Common myeloid progenitor, CD34-positive (primary cell): ENCODE measurements around the gene MYOM3.

Source experiments
- CTCF ChIA-PET: fragments of 350-600 bp; sonication (Branson Sonifier 250); formaldehyde crosslinking; loops from one replicate; lab custom pipeline; 2021; ENCODE audit warnings: antibody characterized with exemption; lab: Charles Lee
- POLR2A ChIA-PET: fragments of 350-600 bp; sonication (Branson Sonifier 250); formaldehyde crosslinking; loops from one replicate; lab custom pipeline; 2021; ENCODE audit warnings: antibody characterized with exemption; lab: Charles Lee
- DNase-seq, 3 donors: peaks; one replicate each; pipeline versions ENCODE4 v3.0.0 to v3.0.0-alpha.2; 2013
- H3K27ac ChIP-seq, 2 experiments: 1 replicate in 1 of 2; 2 replicates in 1 of 2; pipeline ENCODE4 v1.7.0; 2013; ENCODE audit warnings: inconsistent platforms in 2 of 2, low read length in 2 of 2, mild to moderate bottlenecking in 2 of 2, low read depth in 1 of 2, moderate library complexity in 1 of 2; ENCODE audit not compliant: severe bottlenecking in 2 of 2, insufficient read depth in 1 of 2, poor library complexity in 1 of 2
- H3K27me3 ChIP-seq, 5 experiments: replicated peaks in 2 of 5; 1 replicate in 3 of 5; 2 replicates in 2 of 5; pipeline versions ENCODE4 v1.6.1 to v1.7.0; 2013; ENCODE audit warnings: low read length in 4 of 5, mild to moderate bottlenecking in 2 of 5, moderate library complexity in 2 of 5, inconsistent platforms in 1 of 5; ENCODE audit not compliant: insufficient read depth in 5 of 5, control insufficient read depth in 4 of 5
- H3K36me3 ChIP-seq, 4 experiments: 1 replicate in 2 of 4; 2 replicates in 2 of 4; pipeline versions ENCODE4 v1.6.1 to v1.7.0; 2013; ENCODE audit warnings: low read length in 3 of 4, control low read depth in 1 of 4, mild to moderate bottlenecking in 1 of 4; ENCODE audit not compliant: control insufficient read depth in 4 of 4, insufficient read depth in 4 of 4
- H3K4me1 ChIP-seq, 4 experiments: 1 replicate in 3 of 4; 2 replicates in 1 of 4; pipeline versions ENCODE4 v1.6.1 to v1.7.1; 2013; ENCODE audit warnings: low read length in 3 of 4, mild to moderate bottlenecking in 3 of 4, control low read depth in 1 of 4, inconsistent platforms in 1 of 4, moderate library complexity in 1 of 4; ENCODE audit not compliant: control insufficient read depth in 4 of 4, insufficient read depth in 4 of 4; ENCODE audit errors: control extremely low read depth in 1 of 4
- H3K4me3 ChIP-seq, 7 experiments: 1 replicate in 4 of 7; 2 replicates in 3 of 7; pipeline versions ENCODE4 v1.5.1 to v1.7.0; 2013; ENCODE audit warnings: mild to moderate bottlenecking in 7 of 7, low read length in 6 of 7, moderate library complexity in 6 of 7, inconsistent platforms in 2 of 7, low read depth in 2 of 7, control low read depth in 1 of 7; ENCODE audit not compliant: insufficient read depth in 4 of 7, control insufficient read depth in 1 of 7; ENCODE audit errors: extremely low read depth in 1 of 7
- H3K9me3 ChIP-seq, 5 experiments: 1 replicate in 4 of 5; 2 replicates in 1 of 5; pipeline versions ENCODE4 v1.6.1 to v1.7.1; 2013; ENCODE audit warnings: low read length in 4 of 5, mild to moderate bottlenecking in 2 of 5, inconsistent platforms in 1 of 5, low read depth in 1 of 5, moderate library complexity in 1 of 5; ENCODE audit not compliant: control insufficient read depth in 4 of 5, insufficient read depth in 2 of 5; ENCODE audit errors: control extremely low read depth in 1 of 5
- WGBS: methylation state at CpG from one replicate; pipeline ENCODE4 v1.1.5; 2013; ENCODE audit not compliant: insufficient coverage; 5-methylcytosine and 5-hydroxymethylcytosine counted together

Gene MYOM3

DNA sequence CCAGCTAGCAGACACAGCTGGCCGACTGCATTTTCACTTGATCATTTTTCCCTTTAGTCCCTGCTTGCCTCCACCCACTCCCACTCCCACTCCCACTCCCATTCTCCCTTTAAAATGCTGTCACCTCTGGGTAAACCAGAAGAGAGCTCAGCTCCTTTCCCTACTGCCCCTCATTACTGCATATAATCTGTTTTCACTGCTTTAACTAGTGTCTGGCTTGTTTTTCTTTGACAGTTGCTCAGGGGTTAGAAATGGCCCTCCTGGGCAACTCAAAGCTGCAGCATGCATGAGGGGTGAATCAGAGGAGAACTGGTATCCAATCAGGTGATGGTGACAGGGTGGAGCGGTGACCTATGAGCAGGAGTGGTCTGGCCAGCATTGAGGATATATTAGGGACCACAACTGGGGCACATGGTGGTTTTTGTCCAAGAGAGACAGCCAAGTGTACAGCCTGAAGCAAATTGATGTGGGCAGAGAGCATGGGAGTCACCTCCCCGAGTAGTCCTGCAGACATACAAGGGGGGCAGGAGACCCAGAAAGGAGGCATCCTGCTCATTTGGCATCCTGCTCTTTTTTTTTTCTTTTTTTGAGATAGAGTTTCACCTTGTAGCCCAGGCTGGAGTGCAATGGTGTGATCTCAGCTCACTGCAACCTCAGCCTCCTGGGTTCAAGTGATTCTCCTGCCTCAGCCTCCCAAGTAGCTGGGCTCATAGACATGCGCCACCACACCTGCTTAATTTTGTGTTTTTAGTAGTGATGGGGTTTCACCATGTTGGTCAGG is 89.2 kb downstream of the MYOM3 start:
- DNase-seq = no peak
- H3K27me3 ChIP-seq = no peaks in the 10 kb centered on the region
- peaks cover 0 to 7% (median 0%) of the 10 kb centered on the region in 4 experiments for H3K4me1 ChIP-seq
- no peak overlapping the region for H3K27ac ChIP-seq
- no peak overlapping the region for H3K4me3 ChIP-seq
- H3K36me3 ChIP-seq = no peaks in the 10 kb centered on the region
- WGBS = 100% methylated on average over 3 of the region's 4 CpGs
- no peaks in the 10 kb centered on the region for H3K9me3 ChIP-seq
- ChIA-PET CTCF (no interaction called here), POLR2A (no interaction called here)

DNA sequence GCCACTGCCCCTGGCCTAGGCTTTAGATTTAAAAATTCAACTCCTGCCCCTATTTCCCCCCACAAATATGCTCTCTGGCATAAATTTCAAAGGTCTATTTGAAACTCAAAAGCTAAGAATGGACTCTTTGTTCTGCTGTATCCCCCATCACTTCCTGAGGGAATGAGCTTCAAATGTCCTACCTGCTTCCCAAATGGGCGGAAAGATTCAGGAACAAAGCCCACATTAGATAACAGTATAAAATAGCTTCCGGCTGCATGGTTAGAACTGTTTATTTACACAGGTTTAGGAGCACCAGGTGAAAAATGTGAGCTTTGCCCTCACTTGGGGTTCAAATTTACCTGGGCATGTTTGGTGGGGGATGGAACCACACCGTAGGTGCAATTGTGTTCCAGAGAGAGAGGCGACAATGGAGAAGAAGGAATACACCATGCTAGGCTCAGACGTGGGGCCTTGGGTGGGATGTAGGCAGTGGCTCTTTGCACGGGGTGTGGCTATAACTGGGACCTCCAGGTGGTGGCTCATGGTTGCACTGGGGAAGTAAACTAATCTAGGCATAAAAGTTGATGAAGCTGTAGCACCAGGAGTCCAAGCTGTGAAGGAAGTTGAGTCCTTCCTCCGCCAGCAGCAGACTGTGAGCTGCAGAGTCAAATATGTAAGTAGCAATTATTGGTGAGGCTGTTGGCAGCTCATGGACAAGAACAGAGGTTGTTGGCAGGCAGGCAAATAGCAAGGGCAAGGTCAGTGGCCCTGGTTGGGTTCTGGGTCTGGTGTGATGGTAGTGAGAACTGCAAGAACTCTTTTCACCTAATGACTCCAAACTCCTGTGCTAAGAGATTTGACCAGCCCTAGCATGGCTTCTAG is 90.3 kb downstream of the MYOM3 start:
- no peaks in the 10 kb centered on the region for H3K36me3 ChIP-seq
- peaks cover 0 to 7% (median 0%) of the 10 kb centered on the region in 4 experiments for H3K4me1 ChIP-seq
- H3K9me3 ChIP-seq = no peaks in the 10 kb centered on the region
- ChIA-PET CTCF (no interaction called here), POLR2A (no interaction called here)
- DNase-seq = no peak
- 77% methylated on average over 6 of the region's 7 CpGs for WGBS
- H3K27me3 ChIP-seq = no peaks in the 10 kb centered on the region
- H3K4me3 ChIP-seq = no peak overlapping the region
- no peak overlapping the region for H3K27ac ChIP-seq

GRCh38 chr1:24020470-24020869 is 91.5 kb downstream of the MYOM3 start:
- H3K9me3 ChIP-seq = no peaks in the 10 kb centered on the region
- H3K4me3 ChIP-seq = no peak overlapping the region
- 100% methylated on average over 1 of the region's 3 CpGs for WGBS
- ChIA-PET POLR2A (no interaction called here), CTCF (no interaction called here)
- H3K27me3 ChIP-seq = no peaks in the 10 kb centered on the region
- no peak overlapping the region for H3K27ac ChIP-seq
- no peak for DNase-seq
- H3K4me1 ChIP-seq = peaks cover 0 to 4% (median 0%) of the 10 kb centered on the region in 4 experiments
- H3K36me3 ChIP-seq = no peaks in the 10 kb centered on the region

DNA sequence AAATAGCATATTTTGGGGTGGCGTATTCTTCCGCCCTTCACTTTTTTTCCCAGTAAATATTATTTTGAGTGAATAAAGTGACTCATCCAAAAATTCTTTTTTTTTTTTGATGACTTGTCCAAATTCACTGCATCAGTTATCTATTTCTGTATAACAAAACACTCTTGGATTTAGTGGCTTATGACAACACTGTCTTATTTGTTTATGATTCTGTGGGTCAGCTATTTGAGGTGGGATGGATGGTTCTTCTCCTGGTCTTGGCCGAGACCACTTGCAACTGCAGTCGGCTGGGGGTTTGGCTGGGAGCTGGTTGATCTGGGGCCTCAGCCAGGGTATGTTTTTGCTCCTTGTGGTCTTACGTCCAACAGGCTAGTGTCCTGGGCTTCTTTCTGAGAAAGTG is 91.9 kb downstream of the MYOM3 start:
- WGBS = 98% methylated on average over 3 of the region's 5 CpGs

GRCh38 chr1:24018611-24019580 is 93.0 kb downstream of the MYOM3 start:
- H3K27ac ChIP-seq = no peak overlapping the region
- POLR2A ChIA-PET = interaction anchor here (0.9 kb wide), 1 partner anchor 88 kb away, joined by 4 read pairs; no protein-coding TSS in a partner anchor
- H3K9me3 ChIP-seq = no peaks in the 10 kb centered on the region
- DNase-seq = no peak
- 98% methylated on average over 16 of the region's 20 CpGs for WGBS
- no peaks in the 10 kb centered on the region for H3K27me3 ChIP-seq
- H3K36me3 ChIP-seq = no peaks in the 10 kb centered on the region
- no peak overlapping the region for H3K4me3 ChIP-seq
- CTCF ChIA-PET = interaction anchor here (1.1 kb wide), 2 partner anchors 12 to 15 kb away, joined by 3 to 4 read pairs; no protein-coding TSS in a partner anchor
- peaks cover 0 to 3% (median 0%) of the 10 kb centered on the region in 4 experiments for H3K4me1 ChIP-seq

More for the DNA sequence above, 91.9 kb downstream of the MYOM3 start:
- DNase-seq = no peak
- ChIA-PET POLR2A (no interaction called here), CTCF (interaction anchor here (1.1 kb wide), 1 partner anchor 16 kb away, joined by 3 read pairs; no protein-coding TSS in a partner anchor)
- H3K36me3 ChIP-seq = no peaks in the 10 kb centered on the region
- H3K27ac ChIP-seq = no peak overlapping the region
- no peaks in the 10 kb centered on the region for H3K9me3 ChIP-seq
- H3K4me3 ChIP-seq = no peak overlapping the region
- H3K27me3 ChIP-seq = no peaks in the 10 kb centered on the region
- H3K4me1 ChIP-seq = peaks cover 0 to 3% (median 0%) of the 10 kb centered on the region in 4 experiments

GRCh38 chr1:24015221-24016210 is 96.4 kb downstream of the MYOM3 start:
- Histone ChIP-seq H3K4me3 (no peak overlapping the region), H3K27me3 (no peaks in the 10 kb centered on the region), H3K36me3 (no peaks in the 10 kb centered on the region), H3K9me3 (no peaks in the 10 kb centered on the region), H3K4me1 (no peaks in the 10 kb centered on the region), H3K27ac (no peak overlapping the region)
- CTCF ChIA-PET = no interaction called here
- no peak for DNase-seq
- POLR2A ChIA-PET = no interaction called here
- 100% methylated on average over 2 of the region's 6 CpGs for WGBS
